Endothelial cell of umbilical vein (primary cell): ENCODE data around the gene HS3ST1. TPM values are rescaled to one million over a fixed set of nuclear protein-coding genes. Genes with fewer than 3 reads are reported as not detected.

ENCODE experiments used
- BruUV-seq: library from RNA; stranded (reverse); fragments of 400-500 nt; replicated peaks from 2 replicates; lab custom pipeline; 2021; lab: Mats Ljungman, UMichigan
- CTCF ChIA-PET: fragments of 300-600, 350-600 bp; sonication (Branson Sonifier 250); formaldehyde crosslinking; loops from one replicate; lab custom pipeline; 2021; ENCODE audit warnings: antibody characterized with exemption, inconsistent platforms; lab: Charles Lee
- POLR2A ChIA-PET: fragments of 300-600, 350-600 bp; sonication (Branson Sonifier 250); formaldehyde crosslinking; loops from one replicate; lab custom pipeline; 2021; ENCODE audit warnings: antibody characterized with exemption, inconsistent platforms; lab: Charles Lee
- DNase-seq: peaks from one replicate; pipeline ENCODE4 v3.0.0-alpha.2; 2011; ENCODE audit warnings: low read depth, low spot score
- FAIRE-seq: peaks from 2 replicates; lab custom pipeline; 2011; peaks lifted over from hg19 to GRCh38; lab: Jason Lieb, UNC
- H2AFZ ChIP-seq: 2 replicates; pipeline ENCODE4 v1.6.0; 2012; ENCODE audit warnings: low read depth, low read length, control low read depth, inconsistent platforms
- H3K27ac ChIP-seq: 2 replicates; pipeline ENCODE4 v1.5.1; 2011; ENCODE audit warnings: low read depth, mild to moderate bottlenecking, control low read depth, low read length, moderate library complexity; ENCODE audit not compliant: insufficient read depth
- H3K27me3 ChIP-seq, 2 experiments: 2 replicates each; pipeline versions ENCODE4 v1.6.0 to v1.6.1; 2011; ENCODE audit warnings: low read length in 2 of 2, mixed read lengths in 1 of 2; ENCODE audit not compliant: control insufficient read depth in 2 of 2, insufficient read depth in 2 of 2
- H3K36me3 ChIP-seq, 2 experiments: 2 replicates in 1 of 2; 3 replicates in 1 of 2; pipeline ENCODE4 v1.5.1; 2011; ENCODE audit warnings: low read length in 2 of 2, mild to moderate bottlenecking in 1 of 2, moderate library complexity in 1 of 2; ENCODE audit not compliant: control insufficient read depth in 2 of 2, insufficient read depth in 2 of 2; ENCODE audit errors: extremely low read depth in 1 of 2
- H3K4me1 ChIP-seq: 3 replicates; pipeline ENCODE4 v1.5.1; 2011; ENCODE audit warnings: mild to moderate bottlenecking, low read length; ENCODE audit not compliant: control insufficient read depth, insufficient read depth; ENCODE audit errors: extremely low read depth
- H3K4me2 ChIP-seq: 2 replicates; pipeline ENCODE4 v1.6.1; 2011; ENCODE audit warnings: low read length, control low read depth, mixed read lengths; ENCODE audit not compliant: insufficient read depth
- H3K4me3 ChIP-seq, 3 experiments: fragments of 200-600 bp in 1 of 3; sonication (generic), shearing (Covaris generic) in 1 of 3; replicated peaks in 1 of 3; 2 replicates each; pipeline ENCODE4 v1.5.1; 2011 to 2016; ENCODE audit warnings: control low read depth in 3 of 3, low read length in 3 of 3, mild to moderate bottlenecking in 2 of 3, inconsistent platforms in 1 of 3, low read depth in 1 of 3, moderate library complexity in 1 of 3; ENCODE audit not compliant: insufficient read depth in 1 of 3
- H3K79me2 ChIP-seq: 2 replicates; pipeline ENCODE4 v1.6.0; 2012; ENCODE audit warnings: low read length, inconsistent platforms; ENCODE audit not compliant: control insufficient read depth, insufficient read depth
- H3K9ac ChIP-seq: replicated peaks from 2 replicates; pipeline ENCODE3; 2011; ENCODE audit warnings: low read length, control low read depth; ENCODE audit not compliant: insufficient read depth; ENCODE audit errors: extremely low read depth
- H3K9me1 ChIP-seq: replicated peaks from 3 replicates; pipeline ENCODE4 v1.6.0; 2011; ENCODE audit warnings: mild to moderate bottlenecking, low read length; ENCODE audit not compliant: control insufficient read depth, insufficient read depth; ENCODE audit errors: extremely low read depth
- H3K9me3 ChIP-seq: replicated peaks from 2 replicates; pipeline ENCODE4 v1.5.1; 2012; ENCODE audit warnings: low read length, inconsistent platforms; ENCODE audit not compliant: control insufficient read depth, insufficient read depth
- H4K20me1 ChIP-seq: replicated peaks from 2 replicates; pipeline ENCODE3; 2011; ENCODE audit warnings: mild to moderate bottlenecking, low read length; ENCODE audit not compliant: control insufficient read depth, insufficient read depth; ENCODE audit errors: extremely low read depth
- EZH2 ChIP-seq: IDR thresholded peaks from 2 replicates; pipeline ENCODE4 v1.6.1; 2012; ENCODE audit warnings: borderline replicate concordance, low read depth, mild to moderate bottlenecking, moderate library complexity, low read length, inconsistent platforms; ENCODE audit not compliant: severe bottlenecking
- FOS ChIP-seq: IDR thresholded peaks from 2 replicates; pipeline ENCODE4 v1.6.1; 2011; ENCODE audit warnings: mild to moderate bottlenecking, low read length, moderate library complexity, borderline replicate concordance; ENCODE audit not compliant: insufficient read depth
- GATA2 ChIP-seq: IDR thresholded peaks from 2 replicates; pipeline ENCODE4 v1.7.0; 2011; ENCODE audit warnings: low read depth, mild to moderate bottlenecking, moderate library complexity, mixed read lengths, low read length; ENCODE audit not compliant: insufficient read length, insufficient read depth
- JUN ChIP-seq: IDR thresholded peaks from 2 replicates; pipeline ENCODE4 v1.6.1; 2011; ENCODE audit warnings: borderline replicate concordance, low read depth; ENCODE audit not compliant: insufficient read length, insufficient read depth
- MYC ChIP-seq: IDR thresholded peaks from one replicate; pipeline ENCODE4 v1.6.1; 2011; ENCODE audit warnings: mild to moderate bottlenecking, low read depth, low read length
- POLR2A ChIP-seq: IDR thresholded peaks from 2 replicates; pipeline ENCODE4 v1.6.1; 2012; ENCODE audit warnings: low read depth, mild to moderate bottlenecking, control low read depth, low read length
- POLR2AphosphoS5 ChIP-seq: IDR thresholded peaks from 2 replicates; pipeline ENCODE4 v1.6.1; 2012; ENCODE audit warnings: low read depth, mild to moderate bottlenecking, control low read depth, low read length, moderate library complexity; ENCODE audit not compliant: insufficient read depth
- dilution Hi-C: fragments of 300-500 bp; cut with MboI; formaldehyde crosslinking; loops from one replicate; pipeline ENCODE4 v1.15.0; 2019; ENCODE audit warnings: low sequenced_read_pairs; ENCODE audit not compliant: extremely low pct_ligation_motif_present
- intact Hi-C: fragments of 100-400 bp; cut with micrococcal nuclease; formaldehyde crosslinking; loops from one replicate; pipeline ENCODE4 v1.10.0; 2022
- polyA plus RNA-seq, 4 experiments: library from polyadenylated mRNA; depleted of rRNA in 3 of 4; stranded (reverse) in 3 of 4; unstranded in 1 of 4; fragments of >200 nt; gene quantifications; 2 replicates each; pipeline versions ENCODE4 v1.2.1 to v1.2.3, GENCODE V29; 2011 to 2012; ENCODE audit warnings: missing spikeins in 1 of 4
- total RNA-seq: library from RNA; stranded (reverse); gene quantifications from 2 replicates; pipeline ENCODE4 v1.2.3, GENCODE V29; 2021
- TF ChIP-seq, protein P1 (sequence below): IDR thresholded peaks from 2 replicates; pipeline ENCODE4 v1.6.1; 2011; ENCODE audit not compliant: insufficient read depth, insufficient read length
- TF ChIP-seq, protein P2 (sequence below), 2 donors: IDR thresholded peaks; 1 replicate in 1 of 2; 2 replicates in 1 of 2; pipeline ENCODE4 v1.5.1; 2011; ENCODE audit warnings: low read length in 2 of 2, mild to moderate bottlenecking in 2 of 2, moderate library complexity in 2 of 2, control low read depth in 1 of 2, inconsistent platforms in 1 of 2, low read depth in 1 of 2; ENCODE audit not compliant: insufficient read depth in 1 of 2; ENCODE audit errors: extremely low read depth in 1 of 2

Gene HS3ST1
- total and polyA plus RNA-seq, 2 donors (not counting 3 experiments of a cell fraction or from before 2014, with no cell fraction given): 0.14 to 1.3 TPM

DNA sequence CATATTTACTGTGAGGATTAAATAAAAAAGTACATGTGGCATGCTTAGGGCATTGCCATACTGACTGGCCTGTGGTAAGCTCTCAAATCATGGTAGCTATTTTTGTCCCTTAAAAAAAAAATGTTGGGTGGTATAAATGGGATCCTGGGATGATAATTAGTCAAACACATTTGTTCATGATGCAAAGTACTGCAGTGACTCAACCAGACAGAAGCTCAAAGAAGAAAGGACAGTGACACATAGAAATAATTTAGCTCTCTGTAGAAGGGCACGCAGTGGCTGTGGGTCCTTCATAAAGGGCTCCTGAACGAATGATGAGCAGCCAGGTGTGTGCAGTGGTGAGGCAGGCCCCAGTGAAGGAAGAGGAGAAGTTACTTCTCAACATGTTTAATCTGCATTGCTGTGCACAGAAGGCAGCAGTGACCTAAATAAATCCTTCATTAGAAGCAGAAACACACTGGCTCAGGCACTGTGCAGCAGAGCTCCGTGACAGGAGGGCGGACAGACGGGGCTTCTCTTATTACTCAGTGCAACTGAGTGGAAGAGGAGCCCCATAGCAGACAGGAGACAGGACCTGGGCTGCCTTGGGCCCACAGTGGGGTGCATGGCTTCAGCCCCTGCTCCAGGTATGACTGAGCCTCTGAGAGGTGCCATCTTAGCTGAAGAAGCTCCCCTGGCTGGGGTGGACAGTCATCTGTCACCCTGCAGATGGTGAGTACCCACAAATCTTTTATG lies 20.3 kb downstream of the HS3ST1 start:
- Histone ChIP-seq H3K27me3 (no peaks in the 10 kb centered on the region), H4K20me1 (no peaks in the 10 kb centered on the region), H3K9me3 (no peaks in the 10 kb centered on the region), H2AFZ (no peak overlapping the region), H3K4me3 (no peak overlapping the region), H3K79me2 (no peaks in the 10 kb centered on the region), H3K4me1 (no peaks in the 10 kb centered on the region), H3K4me2 (no peak overlapping the region), H3K9me1 (no peaks in the 10 kb centered on the region), H3K9ac (no peak overlapping the region), H3K27ac (no peak overlapping the region), H3K36me3 (no peaks in the 10 kb centered on the region)
- intact Hi-C loops: no loop called here
- no peak for FAIRE-seq
- no peak for TF ChIP-seq POLR2A
- no peak for TF ChIP-seq POLR2AphosphoS5
- TF ChIP-seq, protein P1, sequence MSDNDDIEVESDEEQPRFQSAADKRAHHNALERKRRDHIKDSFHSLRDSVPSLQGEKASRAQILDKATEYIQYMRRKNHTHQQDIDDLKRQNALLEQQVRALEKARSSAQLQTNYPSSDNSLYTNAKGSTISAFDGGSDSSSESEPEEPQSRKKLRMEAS: no peak
- TF ChIP-seq MYC: no peak
- no peak for TF ChIP-seq EZH2
- TF ChIP-seq, protein P2, sequence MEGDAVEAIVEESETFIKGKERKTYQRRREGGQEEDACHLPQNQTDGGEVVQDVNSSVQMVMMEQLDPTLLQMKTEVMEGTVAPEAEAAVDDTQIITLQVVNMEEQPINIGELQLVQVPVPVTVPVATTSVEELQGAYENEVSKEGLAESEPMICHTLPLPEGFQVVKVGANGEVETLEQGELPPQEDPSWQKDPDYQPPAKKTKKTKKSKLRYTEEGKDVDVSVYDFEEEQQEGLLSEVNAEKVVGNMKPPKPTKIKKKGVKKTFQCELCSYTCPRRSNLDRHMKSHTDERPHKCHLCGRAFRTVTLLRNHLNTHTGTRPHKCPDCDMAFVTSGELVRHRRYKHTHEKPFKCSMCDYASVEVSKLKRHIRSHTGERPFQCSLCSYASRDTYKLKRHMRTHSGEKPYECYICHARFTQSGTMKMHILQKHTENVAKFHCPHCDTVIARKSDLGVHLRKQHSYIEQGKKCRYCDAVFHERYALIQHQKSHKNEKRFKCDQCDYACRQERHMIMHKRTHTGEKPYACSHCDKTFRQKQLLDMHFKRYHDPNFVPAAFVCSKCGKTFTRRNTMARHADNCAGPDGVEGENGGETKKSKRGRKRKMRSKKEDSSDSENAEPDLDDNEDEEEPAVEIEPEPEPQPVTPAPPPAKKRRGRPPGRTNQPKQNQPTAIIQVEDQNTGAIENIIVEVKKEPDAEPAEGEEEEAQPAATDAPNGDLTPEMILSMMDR (IDR thresholded peaks at IDR 0.05; ENCODE audit: extremely low read depth in 1 of 2, insufficient read depth in 1 of 2, low read depth in 1 of 2, low read length in 2 of 2): no peak
- TF ChIP-seq GATA2: no peak
- no peak for TF ChIP-seq JUN
- no peak for TF ChIP-seq FOS
- dilution Hi-C loops: no loop called here
- no peak for DNase-seq
- CTCF ChIA-PET: no interaction called here
- POLR2A ChIA-PET: no interaction called here
- BruUV-seq: no TSS peak
